OCI-LY1 (cell line): ENCODE measurements around the gene ADAM17.

ENCODE experiments used
- H2AFZ ChIP-seq: fragments of 200-600 bp; sonication (generic), shearing (Covaris generic); 2 replicates; pipeline ENCODE4 v1.6.0; 2014; ENCODE audit warnings: antibody characterized with exemption, mild to moderate bottlenecking, low read length
- H3F3A ChIP-seq: fragments of 200-600 bp; sonication (generic), shearing (Covaris generic); 2 replicates; pipeline ENCODE4 v1.6.0; 2014; ENCODE audit warnings: mild to moderate bottlenecking, antibody characterized with exemption, low read length, moderate library complexity; ENCODE audit not compliant: insufficient read depth
- H3K27ac ChIP-seq: fragments of 200-600 bp; sonication (generic); 2 replicates; pipeline ENCODE4 v1.5.1; 2014; ENCODE audit warnings: low read length, mixed run types, mild to moderate bottlenecking, low read depth; ENCODE audit not compliant: poor library complexity, severe bottlenecking
- H3K27me3 ChIP-seq: fragments of 200-600 bp; sonication (generic); 2 replicates; pipeline ENCODE4 v1.6.0; 2014; ENCODE audit warnings: antibody characterized with exemption, mild to moderate bottlenecking, low read length, moderate library complexity; ENCODE audit not compliant: insufficient read depth
- H3K36me3 ChIP-seq: fragments of 200-600 bp; sonication (generic); 2 replicates; pipeline ENCODE4 v1.6.1; 2014; ENCODE audit warnings: mild to moderate bottlenecking, antibody characterized with exemption, low read length, moderate library complexity, mixed read lengths; ENCODE audit not compliant: insufficient read depth
- H3K4me1 ChIP-seq: fragments of 200-600 bp; sonication (generic); 2 replicates; pipeline ENCODE4 v1.5.1; 2014; ENCODE audit warnings: mild to moderate bottlenecking, low read length, moderate library complexity; ENCODE audit not compliant: insufficient read depth, severe bottlenecking
- H3K4me2 ChIP-seq: fragments of 200-600 bp; sonication (generic), shearing (Covaris generic); 2 replicates; pipeline ENCODE4 v1.6.1; 2014; ENCODE audit warnings: low read length
- H3K4me3 ChIP-seq: fragments of 200-600 bp; sonication (generic); 2 replicates; pipeline ENCODE4 v1.5.1; 2014; ENCODE audit warnings: low read length, low read depth, mild to moderate bottlenecking, mixed read lengths; ENCODE audit not compliant: poor library complexity, severe bottlenecking
- H3K79me2 ChIP-seq: fragments of 200-600 bp; shearing (Covaris generic); 2 replicates; pipeline ENCODE4 v1.6.1; 2016; ENCODE audit warnings: mixed run types, low read length, mixed read lengths; ENCODE audit not compliant: insufficient read depth
- H3K9ac ChIP-seq: fragments of 200-600 bp; sonication (generic), shearing (Covaris generic); 2 replicates; pipeline ENCODE4 v1.6.1; 2014; ENCODE audit warnings: mild to moderate bottlenecking, low read length, mixed read lengths
- H3K9me2 ChIP-seq: fragments of 200-600 bp; sonication (generic), shearing (Covaris generic); 2 replicates; pipeline ENCODE4 v1.6.1; 2014; ENCODE audit warnings: low read depth, mild to moderate bottlenecking, low read length, mixed read lengths
- H3K9me3 ChIP-seq: fragments of 200-600 bp; shearing (Covaris generic); 2 replicates; pipeline ENCODE4 v1.6.1; 2014; ENCODE audit warnings: low read length, mixed read lengths
- H4K20me1 ChIP-seq: fragments of 200-600 bp; sonication (generic), shearing (Covaris generic); 2 replicates; pipeline ENCODE4 v1.6.0; 2016; ENCODE audit warnings: mild to moderate bottlenecking, low read length; ENCODE audit not compliant: insufficient read depth
- EZH2 ChIP-seq: fragments of 200-600 bp; sonication (generic), shearing (Covaris generic); IDR thresholded peaks from 2 replicates; pipeline ENCODE4 v1.8.0; 2017; ENCODE audit warnings: borderline replicate concordance, mixed run types, mild to moderate bottlenecking, antibody characterized with exemption, low read length, moderate library complexity, mixed read lengths
- TF ChIP-seq, protein P1 (sequence below): fragments of 200-600 bp; sonication (generic), shearing (Covaris generic); IDR thresholded peaks from 2 replicates; pipeline ENCODE4 v1.5.1; 2017; ENCODE audit warnings: mild to moderate bottlenecking, antibody characterized with exemption, low read length, moderate library complexity, mixed read lengths

ADAM17 gene

DNA sequence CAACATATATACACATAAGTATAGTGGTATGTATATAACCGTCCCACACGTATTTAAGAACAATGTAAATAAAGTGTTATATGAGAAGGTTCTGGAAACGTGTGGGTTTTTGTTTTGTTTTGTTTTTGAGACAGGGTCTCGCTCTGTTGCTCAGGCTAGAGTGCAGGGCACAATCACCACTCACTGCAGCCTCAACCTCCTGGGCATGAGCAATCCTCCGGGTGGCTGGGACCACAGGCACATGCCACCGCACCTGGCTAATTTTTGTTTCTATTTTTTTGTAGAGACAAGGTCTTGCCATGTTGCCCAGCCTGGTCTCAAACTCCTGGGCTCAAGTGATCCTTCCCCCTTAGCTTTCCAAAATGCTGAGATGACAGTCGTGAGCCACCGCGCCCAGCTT, 6.2 kb downstream of the ADAM17 start:
- TF ChIP-seq, protein P1, sequence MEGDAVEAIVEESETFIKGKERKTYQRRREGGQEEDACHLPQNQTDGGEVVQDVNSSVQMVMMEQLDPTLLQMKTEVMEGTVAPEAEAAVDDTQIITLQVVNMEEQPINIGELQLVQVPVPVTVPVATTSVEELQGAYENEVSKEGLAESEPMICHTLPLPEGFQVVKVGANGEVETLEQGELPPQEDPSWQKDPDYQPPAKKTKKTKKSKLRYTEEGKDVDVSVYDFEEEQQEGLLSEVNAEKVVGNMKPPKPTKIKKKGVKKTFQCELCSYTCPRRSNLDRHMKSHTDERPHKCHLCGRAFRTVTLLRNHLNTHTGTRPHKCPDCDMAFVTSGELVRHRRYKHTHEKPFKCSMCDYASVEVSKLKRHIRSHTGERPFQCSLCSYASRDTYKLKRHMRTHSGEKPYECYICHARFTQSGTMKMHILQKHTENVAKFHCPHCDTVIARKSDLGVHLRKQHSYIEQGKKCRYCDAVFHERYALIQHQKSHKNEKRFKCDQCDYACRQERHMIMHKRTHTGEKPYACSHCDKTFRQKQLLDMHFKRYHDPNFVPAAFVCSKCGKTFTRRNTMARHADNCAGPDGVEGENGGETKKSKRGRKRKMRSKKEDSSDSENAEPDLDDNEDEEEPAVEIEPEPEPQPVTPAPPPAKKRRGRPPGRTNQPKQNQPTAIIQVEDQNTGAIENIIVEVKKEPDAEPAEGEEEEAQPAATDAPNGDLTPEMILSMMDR = no peak
- no peak for TF ChIP-seq EZH2
- Histone ChIP-seq H3K9me2 (no peaks in the 10 kb centered on the region), H3K27me3 (no peaks in the 10 kb centered on the region), H3K4me2 (peak overlapping the region; percentile 78), H3K79me2 (peaks cover 56% of the 10 kb centered on the region), H3K9me3 (no peaks in the 10 kb centered on the region), H4K20me1 (no peaks in the 10 kb centered on the region), H2AFZ (no peak overlapping the region), H3K27ac (peak overlapping the region; percentile 97), H3K4me1 (peaks cover 100% of the 10 kb centered on the region), H3K36me3 (no peaks in the 10 kb centered on the region), H3F3A (peaks cover 15% of the 10 kb centered on the region; the same call in 1 of the 2 replicates), H3K9ac (peak overlapping the region; percentile 70), H3K4me3 (peak overlapping the region; percentile 92)

DNA sequence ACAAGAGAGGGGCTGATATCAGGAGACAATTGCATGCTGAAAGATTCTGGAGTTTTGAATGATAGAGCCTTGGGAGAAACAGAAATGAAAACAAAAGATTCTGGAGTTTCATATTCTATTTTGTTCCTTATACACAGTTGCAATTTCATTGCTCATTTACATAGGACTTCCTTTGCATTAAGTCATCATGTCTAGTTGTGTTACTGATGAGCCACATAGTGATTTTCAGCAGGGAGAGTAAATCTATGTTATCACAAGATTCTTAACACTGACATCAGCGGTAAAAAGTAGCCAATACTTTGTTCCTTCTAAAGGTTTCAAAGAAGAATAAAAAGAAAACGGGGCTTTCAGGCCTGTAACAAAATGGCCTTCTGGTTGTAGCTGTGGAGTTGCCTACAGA, 7.1 kb downstream of the ADAM17 start:
- peak overlapping the region; percentile 97 for H3K27ac ChIP-seq

DNA sequence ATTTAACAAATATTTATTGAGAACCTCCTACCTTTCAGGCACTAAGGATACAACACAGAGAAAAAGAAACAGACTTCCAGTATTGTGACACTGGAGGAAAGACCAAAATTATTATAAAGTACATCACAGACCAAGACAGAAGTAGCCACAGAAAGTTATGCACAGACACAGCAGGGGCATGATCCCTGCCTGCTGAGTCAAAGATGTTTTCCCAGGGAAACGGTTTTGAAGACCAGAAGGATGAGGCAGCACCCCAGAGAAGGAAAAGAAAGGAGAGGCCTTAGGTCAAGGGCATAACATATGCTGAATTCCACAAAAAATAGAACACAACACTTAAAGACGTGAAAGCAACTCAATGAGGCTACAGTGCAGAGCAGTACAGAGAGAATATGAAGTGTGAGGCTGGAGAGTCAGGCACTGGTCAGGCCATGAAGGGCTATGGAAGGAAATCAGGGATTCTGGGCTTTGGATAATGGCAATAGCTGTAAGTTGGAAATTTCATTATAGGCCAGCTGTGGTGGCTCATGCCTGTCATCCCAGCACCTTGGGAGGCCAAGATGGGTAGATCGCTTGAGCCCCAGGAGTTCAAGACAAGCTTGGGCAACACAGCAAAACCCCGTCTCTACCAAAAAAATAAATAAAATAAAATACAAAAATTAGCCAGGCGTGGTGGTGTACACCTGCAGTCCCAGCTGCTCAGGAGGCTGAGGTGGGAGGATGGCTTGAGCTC, 8.2 kb downstream of the ADAM17 start:
- no peaks in the 10 kb centered on the region for H3K9me2 ChIP-seq
- TF ChIP-seq, protein P1 = no peak
- no peak for TF ChIP-seq EZH2
- H3K27me3 ChIP-seq = no peaks in the 10 kb centered on the region
- peak overlapping the region; percentile 78; the same call in 1 of the 2 replicates for H3K4me2 ChIP-seq
- no peaks in the 10 kb centered on the region for H4K20me1 ChIP-seq
- H3K4me3 ChIP-seq = no peak overlapping the region
- peak overlapping the region; percentile 97 for H3K27ac ChIP-seq
- peaks cover 56% of the 10 kb centered on the region for H3K79me2 ChIP-seq
- H3F3A ChIP-seq = peaks cover 11% of the 10 kb centered on the region; the same call in 1 of the 2 replicates
- H3K36me3 ChIP-seq = peaks cover 6% of the 10 kb centered on the region; the same call in 1 of the 2 replicates
- no peaks in the 10 kb centered on the region for H3K9me3 ChIP-seq
- H3K4me1 ChIP-seq = peaks cover 96% of the 10 kb centered on the region
- peak overlapping the region; percentile 56 for H3K9ac ChIP-seq
- H2AFZ ChIP-seq = no peak overlapping the region

More for the DNA sequence above, 7.1 kb downstream of the ADAM17 start:
- Histone ChIP-seq H3K4me3 (peak overlapping the region; percentile 92), H4K20me1 (no peaks in the 10 kb centered on the region), H3K79me2 (peaks cover 55% of the 10 kb centered on the region), H2AFZ (no peak overlapping the region), H3F3A (peaks cover 15% of the 10 kb centered on the region; the same call in 1 of the 2 replicates), H3K27me3 (no peaks in the 10 kb centered on the region), H3K9me3 (no peaks in the 10 kb centered on the region), H3K36me3 (no peaks in the 10 kb centered on the region; the same call in 1 of the 2 replicates), H3K9ac (peak overlapping the region; percentile 70), H3K9me2 (no peaks in the 10 kb centered on the region), H3K4me2 (peak overlapping the region; percentile 78), H3K4me1 (peaks cover 100% of the 10 kb centered on the region)
- no peak for TF ChIP-seq EZH2
- TF ChIP-seq, protein P1 = no peak
